Effector CD8-positive, alpha-beta T cell (primary cell): Measurements from ENCODE around the gene MYH3.
"Not testable (repeated sequence)": the region's sequence is repeated elsewhere in the genome, so short reads cannot be mapped to it uniquely, and the experiment has no call there.

Source experiments
- DNase-seq: peaks from one replicate; lab custom pipeline; 2025; lab: John Stamatoyannopoulos, UW
- total RNA-seq, 4 experiments: gene quantifications; one replicate each; lab custom pipeline; 2026; lab: John Stamatoyannopoulos, UW

Gene MYH3
- total RNA-seq, result 18.1 to 21.6 (median 20.7) reads per million in 4 experiments

DNA sequence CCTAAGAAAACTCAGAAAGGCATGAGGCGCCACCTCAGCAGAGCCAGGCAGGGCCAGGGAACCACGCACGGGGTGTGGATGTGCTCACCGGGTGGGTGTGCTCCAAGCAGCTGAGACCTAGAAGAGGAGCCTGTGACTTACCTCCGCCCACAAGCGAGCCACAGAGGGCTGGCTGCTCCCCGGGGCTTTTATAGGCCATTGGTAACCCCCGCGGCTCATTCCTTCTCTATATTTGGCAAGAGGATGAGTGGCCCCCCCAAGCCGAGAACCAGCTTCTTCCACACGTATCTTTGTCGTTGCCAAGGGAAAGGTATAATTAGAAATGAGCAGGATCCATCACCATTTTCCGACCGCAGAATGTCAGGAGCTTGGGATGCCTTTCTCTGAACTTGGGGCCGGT is at the start of gene MYH3:
Gene MYH3 (minus strand): TSS at position 162 of the 400 bp plus-strand sequence. CDS start 2,245 bp downstream, outside the sequence.
- no peak for DNase-seq

GRCh38 chr17:10705727-10706126 is 48.6 kb upstream of the MYH3 start:
- DNase-seq, result no peak

DNA sequence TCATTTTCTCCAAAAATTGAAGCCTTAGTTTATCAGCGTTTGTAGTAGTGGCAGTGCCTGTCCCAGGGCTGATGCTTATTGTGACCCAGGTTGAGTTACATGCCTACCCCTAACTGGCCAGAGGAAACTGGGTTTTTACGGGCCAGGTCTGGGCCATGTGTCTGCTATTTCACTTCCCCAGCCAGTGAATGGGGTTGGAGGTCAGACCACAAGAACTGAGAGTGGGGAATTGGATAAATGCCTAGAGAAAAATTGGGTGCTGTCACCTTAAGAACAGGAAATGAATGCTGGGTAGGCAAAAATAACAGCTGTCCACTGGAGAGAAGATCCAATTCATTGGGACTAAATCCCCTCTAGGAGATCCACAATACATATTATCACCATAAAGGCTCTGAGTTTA is 45.5 kb upstream of the MYH3 start:
- no peak for DNase-seq

DNA sequence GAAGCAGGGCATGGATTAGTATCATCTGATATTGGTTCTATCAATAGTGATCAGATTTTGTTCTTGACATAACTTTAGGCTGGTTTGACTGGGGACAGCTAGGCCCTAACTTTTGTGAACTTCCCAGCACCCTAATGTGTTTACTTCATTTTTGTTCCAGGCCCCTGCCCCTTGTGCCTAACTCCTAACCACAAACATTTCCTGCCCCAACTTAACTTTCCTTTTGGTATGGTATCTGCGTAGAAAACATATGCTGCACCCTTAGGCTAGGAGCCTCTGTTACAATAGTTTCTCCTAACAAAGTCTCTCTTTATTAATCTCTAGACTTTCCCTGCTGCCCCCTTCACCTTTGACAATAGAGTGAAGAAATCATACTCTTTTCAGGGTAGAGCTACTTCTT is 42.7 kb upstream of the MYH3 start:
- no peak for DNase-seq

DNA sequence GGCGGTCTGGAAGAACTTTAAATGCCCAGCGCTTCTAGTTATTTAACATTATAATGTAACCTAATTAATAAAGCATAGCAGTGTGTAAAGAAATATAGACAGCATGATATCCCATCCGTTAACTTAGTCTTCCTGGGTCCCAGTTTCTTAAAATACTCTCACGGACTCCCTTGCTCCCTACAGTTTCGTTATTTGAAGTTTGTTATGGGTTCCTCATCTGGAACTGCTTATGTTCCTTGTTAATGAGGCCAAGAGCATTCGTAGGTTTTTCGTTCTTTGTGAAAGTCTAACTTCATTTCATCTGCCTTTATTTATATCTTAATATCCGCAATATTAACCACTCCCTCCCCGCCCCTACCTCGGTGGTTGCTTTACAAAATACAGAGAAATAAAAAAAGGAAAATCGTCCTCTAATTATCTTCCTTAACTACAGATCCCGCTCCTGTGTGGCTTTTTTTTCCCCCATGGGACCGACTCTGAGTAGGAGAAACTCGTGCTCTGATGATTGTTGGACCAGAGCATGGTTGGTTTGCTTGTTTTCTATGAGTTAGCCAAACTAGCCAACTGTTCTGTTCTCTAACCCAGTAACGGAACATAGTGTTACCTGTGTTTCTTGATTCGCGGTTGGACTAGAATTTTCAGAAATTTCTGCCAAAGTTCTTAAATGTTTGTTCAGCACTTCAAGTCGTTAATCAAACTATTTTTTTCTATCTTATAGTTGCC is 41.1 kb upstream of the MYH3 start:
- no peak for DNase-seq

DNA sequence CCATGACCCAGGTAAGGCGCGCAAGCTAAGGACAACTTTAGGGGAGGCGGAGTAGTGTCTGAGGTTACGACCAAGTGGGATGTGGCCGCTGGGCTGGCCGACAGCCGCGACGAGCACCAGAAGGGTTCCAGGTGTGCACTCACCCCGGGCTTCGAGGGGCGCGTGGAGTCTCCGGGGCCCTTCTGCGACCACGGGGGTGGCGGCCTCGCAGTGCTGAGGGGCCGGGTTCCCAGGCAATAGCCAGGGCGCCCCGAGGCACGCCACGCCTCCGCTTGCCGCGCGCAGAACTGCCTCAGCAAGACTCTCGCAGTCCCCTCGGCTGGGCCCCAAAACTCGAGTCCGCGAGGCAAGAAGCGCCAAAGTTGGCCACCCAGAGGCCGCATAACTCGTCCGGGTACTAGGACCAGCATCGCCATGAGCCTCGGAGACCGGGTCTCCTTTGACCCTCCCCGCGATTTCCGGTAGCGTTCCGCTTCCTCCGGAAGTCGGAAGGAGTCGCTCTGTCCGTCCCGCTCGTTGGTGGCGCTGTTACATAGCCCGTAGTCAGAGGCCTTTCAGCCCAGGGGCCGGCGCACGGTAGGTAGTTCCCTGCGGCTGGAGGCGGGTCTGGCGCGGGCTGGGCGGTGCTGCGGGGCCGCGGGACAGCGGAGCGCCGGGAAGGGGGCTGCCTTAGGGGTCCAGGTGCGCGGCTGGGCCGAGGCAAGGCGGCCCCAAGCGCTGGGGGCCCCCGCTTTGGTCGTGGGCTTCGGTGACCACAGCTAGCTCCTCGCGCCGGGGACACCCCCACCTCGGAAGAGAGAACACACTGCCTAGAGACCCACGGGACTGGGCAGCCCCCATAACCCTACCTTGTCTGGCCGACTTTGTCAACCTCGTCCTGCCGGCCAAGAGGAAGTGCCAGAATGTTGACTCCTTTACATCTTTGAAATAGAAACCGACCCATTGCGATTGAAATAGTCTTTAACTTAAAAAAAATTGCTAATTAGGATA is 40.3 kb upstream of the MYH3 start, which contains the start of the genes ADPRM and SCO1:
Gene ADPRM (plus strand): TSS at position 503 of the 990 bp plus-strand sequence. CDS start 7,333 bp downstream, outside the sequence.
Gene SCO1 (minus strand): TSS at position 442 of the 990 bp plus-strand sequence. CDS start 26 bp downstream, at position 416.
- peak; percentile 80 for DNase-seq

- not testable (repeated sequence) for DNase-seq
These were observed 38.8 kb upstream of the MYH3 start for GRCh38 chr17:10695875-10696407.

DNA sequence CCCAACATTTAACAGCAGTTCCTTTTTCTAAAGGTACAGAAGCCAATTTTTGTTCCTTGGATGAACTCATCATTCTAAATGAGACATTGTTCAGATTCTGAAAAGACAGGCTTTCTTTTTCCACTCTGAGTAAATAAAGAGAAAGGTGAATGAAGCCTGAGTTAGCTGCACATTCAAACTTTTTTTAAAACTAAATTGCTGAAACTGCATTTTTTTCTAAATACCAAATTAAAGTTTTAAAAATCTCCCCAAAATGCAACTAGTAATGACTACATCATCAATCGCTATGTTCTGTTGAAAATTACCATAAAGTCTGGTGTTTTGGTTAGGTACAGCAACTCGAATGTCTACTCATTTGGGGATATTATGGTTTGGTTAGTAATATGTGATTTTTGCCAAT is 30.4 kb upstream of the MYH3 start:
- no peak for DNase-seq

- no peak for DNase-seq
These were observed 26.7 kb upstream of the MYH3 start for GRCh38 chr17:10683853-10684252.

GRCh38 chr17:10681866-10682446 is 24.8 kb upstream of the MYH3 start:
- no peak for DNase-seq

DNA sequence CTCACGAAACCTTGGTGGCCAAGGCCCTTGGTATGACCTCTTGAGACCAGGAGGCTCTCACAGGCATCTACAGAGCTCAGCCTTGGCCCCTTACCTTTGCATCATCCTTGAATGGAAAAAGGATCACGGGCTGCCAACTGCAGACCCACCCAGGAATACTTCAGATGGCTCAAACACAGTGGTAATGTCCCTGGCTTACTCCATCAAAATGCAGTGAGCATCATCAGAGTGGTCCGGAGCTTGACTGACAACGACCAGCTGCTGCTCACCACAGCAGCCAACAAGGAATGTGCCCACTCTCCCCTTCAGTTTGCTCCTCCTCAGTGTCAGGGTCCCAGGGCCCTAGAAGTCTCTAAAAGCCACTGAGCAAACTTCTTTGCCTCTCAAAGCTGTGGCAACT is 17.6 kb upstream of the MYH3 start:
- DNase-seq, result no peak

- DNase-seq, result no peak
These were observed 16.2 kb upstream of the MYH3 start for GRCh38 chr17:10673312-10673711.

- DNase-seq, result no peak
These were observed 11.7 kb upstream of the MYH3 start for GRCh38 chr17:10668775-10669174.

GRCh38 chr17:10666906-10667305 is 9.8 kb upstream of the MYH3 start:
- DNase-seq, result no peak

- DNase-seq, result no peak
These were observed 7.5 kb upstream of the MYH3 start for GRCh38 chr17:10664571-10664970.

- DNase-seq, result no peak
These were observed 6.1 kb upstream of the MYH3 start for GRCh38 chr17:10663231-10663630.

GRCh38 chr17:10661437-10661836 is 4.3 kb upstream of the MYH3 start:
- DNase-seq, result no peak

DNA sequence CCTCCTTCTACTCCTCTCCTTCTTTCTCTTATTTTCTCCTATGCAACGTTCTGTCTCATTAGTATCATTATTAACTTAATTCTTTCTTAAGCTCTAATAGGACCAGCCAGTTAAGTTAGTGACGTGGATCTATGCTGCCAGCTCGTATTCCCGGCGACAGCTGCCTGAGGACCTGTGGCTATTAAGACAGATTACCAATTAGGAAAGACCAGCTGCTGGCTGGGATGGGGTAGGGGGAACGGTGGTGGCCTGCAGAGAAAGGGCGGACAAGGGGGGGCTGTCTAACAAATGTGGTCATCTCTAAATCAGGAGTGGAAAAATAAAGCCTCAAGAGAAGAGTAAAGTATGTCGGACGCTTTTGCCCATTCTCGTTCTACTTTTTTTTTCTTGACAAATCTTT is 770 bp upstream of the MYH3 start:
- DNase-seq, result no peak

DNA sequence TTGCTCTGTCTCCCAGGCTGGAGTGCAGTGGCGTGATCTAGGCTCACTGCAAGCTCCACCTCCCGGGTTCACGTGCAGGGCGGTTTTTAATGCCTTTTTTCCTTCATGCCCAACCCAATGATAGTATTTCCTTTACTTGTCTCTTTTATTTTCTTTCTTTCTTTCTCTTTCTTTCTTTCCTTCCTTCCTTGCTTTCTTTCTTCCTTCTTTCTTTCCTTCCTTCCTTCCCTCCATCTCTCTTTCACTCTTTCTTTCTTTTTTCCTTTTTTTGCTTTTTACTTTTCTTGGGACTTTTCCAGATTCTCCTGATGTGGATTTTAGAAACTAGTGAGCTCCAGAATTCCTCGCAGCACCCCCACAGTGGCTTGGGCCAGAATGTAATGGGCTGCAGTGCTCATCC is 3.1 kb downstream of the MYH3 start:
- no peak for DNase-seq

DNA sequence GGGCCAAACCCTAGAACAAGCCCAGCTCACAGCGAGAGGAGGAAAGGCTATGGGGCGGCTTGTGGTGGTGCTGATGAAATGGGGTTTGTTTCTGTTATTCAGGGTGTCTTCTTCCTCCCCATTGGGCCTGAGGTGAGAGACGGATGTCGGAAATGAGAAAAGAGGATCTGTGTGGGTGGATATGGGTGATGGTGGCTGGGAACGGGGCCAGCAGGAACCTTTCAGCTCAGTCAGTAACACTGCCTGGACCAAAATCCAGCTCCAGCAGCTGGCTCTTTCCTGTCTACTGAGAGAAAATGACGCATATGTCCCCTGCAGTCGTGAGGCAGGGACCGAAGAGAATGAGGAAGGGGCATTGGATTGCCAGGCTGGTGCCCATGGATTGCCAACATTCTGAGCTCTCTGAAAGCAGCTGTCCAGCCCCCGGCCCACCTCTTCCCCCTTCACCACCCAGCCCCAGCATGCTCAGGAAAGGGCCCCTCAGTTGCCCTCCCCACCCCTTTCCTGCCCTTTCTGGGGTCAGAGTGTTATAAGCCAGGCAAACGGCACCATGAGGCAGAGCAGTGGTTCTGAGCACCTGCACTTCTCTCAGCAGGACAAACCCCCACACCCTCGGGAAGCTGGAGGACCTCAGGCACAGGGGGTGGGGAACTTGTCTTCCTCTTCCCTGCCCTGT is 4.0 kb downstream of the MYH3 start:
- DNase-seq, result no peak

DNA sequence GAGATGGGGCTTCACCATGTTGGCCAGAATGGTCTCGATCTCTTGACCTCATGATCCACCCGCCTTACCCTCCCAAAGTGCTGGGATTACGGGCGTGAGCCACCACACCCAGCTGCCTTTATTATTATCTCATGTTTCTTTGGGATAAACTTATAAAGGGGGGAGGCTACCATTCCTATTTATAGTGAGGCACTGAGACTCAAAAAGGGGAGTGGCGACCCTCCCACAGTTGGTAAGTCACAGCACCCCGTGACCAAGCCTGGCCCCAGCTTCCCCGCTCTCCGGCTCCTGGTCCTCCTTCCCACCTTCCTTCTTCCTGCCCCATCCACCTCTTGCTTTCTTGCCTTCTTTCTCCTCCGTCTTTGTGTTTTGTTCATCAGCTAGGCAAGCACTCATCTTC is 5.2 kb downstream of the MYH3 start:
- DNase-seq, result no peak
